ENCODE results near the gene KCNB1.

The KCNB1 gene

GRCh38 chr20:49481116-49481515, 1.4 kb downstream of the KCNB1 start:
- H3K9ac ChIP-seq (ENCODE audit: low read length), result no peak overlapping the region
- H2AFZ ChIP-seq (ENCODE audit: low read depth, low read length), result no peak overlapping the region
- H3K27ac ChIP-seq (ENCODE audit: low read length), result no peak overlapping the region
- H4K20me1 ChIP-seq (ENCODE audit: insufficient read depth, low read length), result no peaks in the 10 kb centered on the region
- no peak overlapping the region for H3K4me3 ChIP-seq (ENCODE audit: low read length)
- no peaks in the 10 kb centered on the region for H3K36me3 ChIP-seq (replicated peaks; ENCODE audit: low read depth, low read length)
- H3K4me2 ChIP-seq (ENCODE audit: low read length), result no peak overlapping the region
- peaks cover 32% of the 10 kb centered on the region for H3K27me3 ChIP-seq (ENCODE audit: low read depth, low read length)
- TF ChIP-seq CTCF (IDR thresholded peaks at IDR 0.05; ENCODE audit: low read depth, low read length) (no peak), EZH2phosphoT487 (IDR thresholded peaks at IDR 0.05; ENCODE audit: low read depth) (no peak)
- no peaks in the 10 kb centered on the region for H3K4me1 ChIP-seq (ENCODE audit: low read length)
- no peaks in the 10 kb centered on the region for H3K79me2 ChIP-seq (ENCODE audit: low read length)
- no peaks in the 10 kb centered on the region for H3K9me3 ChIP-seq (ENCODE audit: insufficient read depth, low read length)

GRCh38 chr20:49480236-49480635, 2.2 kb downstream of the KCNB1 start:
- Histone ChIP-seq H3K27me3 (ENCODE audit: low read depth, low read length) (peaks cover 35% of the 10 kb centered on the region), H2AFZ (ENCODE audit: low read depth, low read length) (no peak overlapping the region), H3K4me2 (ENCODE audit: low read length) (no peak overlapping the region), H3K79me2 (ENCODE audit: low read length) (no peaks in the 10 kb centered on the region), H3K27ac (ENCODE audit: low read length) (no peak overlapping the region), H3K36me3 (replicated peaks; ENCODE audit: low read depth, low read length) (no peaks in the 10 kb centered on the region), H3K9me3 (ENCODE audit: insufficient read depth, low read length) (no peaks in the 10 kb centered on the region), H3K4me1 (ENCODE audit: low read length) (no peaks in the 10 kb centered on the region), H4K20me1 (ENCODE audit: insufficient read depth, low read length) (no peaks in the 10 kb centered on the region), H3K4me3 (ENCODE audit: low read length) (no peak overlapping the region), H3K9ac (ENCODE audit: low read length) (no peak overlapping the region)
- TF ChIP-seq CTCF (IDR thresholded peaks at IDR 0.05; ENCODE audit: low read depth, low read length) (no peak), EZH2phosphoT487 (IDR thresholded peaks at IDR 0.05; ENCODE audit: low read depth) (no peak)

- Histone ChIP-seq H3K27me3 (ENCODE audit: low read depth, low read length) (peaks cover 39% of the 10 kb centered on the region), H3K4me1 (ENCODE audit: low read length) (no peaks in the 10 kb centered on the region), H3K4me3 (ENCODE audit: low read length) (no peak overlapping the region), H3K9me3 (ENCODE audit: insufficient read depth, low read length) (no peaks in the 10 kb centered on the region), H3K27ac (ENCODE audit: low read length) (no peak overlapping the region), H3K79me2 (ENCODE audit: low read length) (no peaks in the 10 kb centered on the region), H2AFZ (ENCODE audit: low read depth, low read length) (no peak overlapping the region), H3K9ac (ENCODE audit: low read length) (no peak overlapping the region), H4K20me1 (ENCODE audit: insufficient read depth, low read length) (no peaks in the 10 kb centered on the region), H3K36me3 (replicated peaks; ENCODE audit: low read depth, low read length) (no peaks in the 10 kb centered on the region), H3K4me2 (ENCODE audit: low read length) (no peak overlapping the region)
- TF ChIP-seq CTCF (IDR thresholded peaks at IDR 0.05; ENCODE audit: low read depth, low read length) (no peak), EZH2phosphoT487 (IDR thresholded peaks at IDR 0.05; ENCODE audit: low read depth) (no peak)
These were observed 2.7 kb downstream of the KCNB1 start for GRCh38 chr20:49479785-49480184.

- H3K4me2 ChIP-seq (ENCODE audit: low read length), result no peak overlapping the region
- H3K9ac ChIP-seq (ENCODE audit: low read length), result no peak overlapping the region
- no peaks in the 10 kb centered on the region for H3K9me3 ChIP-seq (ENCODE audit: insufficient read depth, low read length)
- no peaks in the 10 kb centered on the region for H3K36me3 ChIP-seq (replicated peaks; ENCODE audit: low read depth, low read length)
- H2AFZ ChIP-seq (ENCODE audit: low read depth, low read length), result no peak overlapping the region
- peaks cover 42% of the 10 kb centered on the region for H3K27me3 ChIP-seq (ENCODE audit: low read depth, low read length)
- no peaks in the 10 kb centered on the region for H3K4me1 ChIP-seq (ENCODE audit: low read length)
- no peaks in the 10 kb centered on the region for H3K79me2 ChIP-seq (ENCODE audit: low read length)
- no peak overlapping the region for H3K27ac ChIP-seq (ENCODE audit: low read length)
- TF ChIP-seq CTCF (IDR thresholded peaks at IDR 0.05; ENCODE audit: low read depth, low read length) (no peak), EZH2phosphoT487 (IDR thresholded peaks at IDR 0.05; ENCODE audit: low read depth) (no peak)
- H4K20me1 ChIP-seq (ENCODE audit: insufficient read depth, low read length), result no peaks in the 10 kb centered on the region
- no peak overlapping the region for H3K4me3 ChIP-seq (ENCODE audit: low read length)
These were observed 3.4 kb downstream of the KCNB1 start for GRCh38 chr20:49478754-49479689.

Data from OCI-LY3 (cell line).